HG02610 (cell line): ENCODE results near the gene SSBP3.

Source experiments
- ATAC-seq: cut with Tn5 transposase; IDR thresholded peaks from one replicate; pipeline ENCODE4 v1.9.1; 2021; ENCODE audit warnings: mild to moderate bottlenecking, moderate library complexity; ENCODE audit not compliant: unreplicated experiment

Gene SSBP3

GRCh38 chr1:54335011-54335754 is 71.0 kb downstream of the SSBP3 start:
- no peak for ATAC-seq

- ATAC-seq, result no peak
Observed at GRCh38 chr1:54332781-54333585, 73.2 kb downstream of the SSBP3 start.

- ATAC-seq, result no peak
Observed at GRCh38 chr1:54331843-54332463, 74.2 kb downstream of the SSBP3 start.

DNA sequence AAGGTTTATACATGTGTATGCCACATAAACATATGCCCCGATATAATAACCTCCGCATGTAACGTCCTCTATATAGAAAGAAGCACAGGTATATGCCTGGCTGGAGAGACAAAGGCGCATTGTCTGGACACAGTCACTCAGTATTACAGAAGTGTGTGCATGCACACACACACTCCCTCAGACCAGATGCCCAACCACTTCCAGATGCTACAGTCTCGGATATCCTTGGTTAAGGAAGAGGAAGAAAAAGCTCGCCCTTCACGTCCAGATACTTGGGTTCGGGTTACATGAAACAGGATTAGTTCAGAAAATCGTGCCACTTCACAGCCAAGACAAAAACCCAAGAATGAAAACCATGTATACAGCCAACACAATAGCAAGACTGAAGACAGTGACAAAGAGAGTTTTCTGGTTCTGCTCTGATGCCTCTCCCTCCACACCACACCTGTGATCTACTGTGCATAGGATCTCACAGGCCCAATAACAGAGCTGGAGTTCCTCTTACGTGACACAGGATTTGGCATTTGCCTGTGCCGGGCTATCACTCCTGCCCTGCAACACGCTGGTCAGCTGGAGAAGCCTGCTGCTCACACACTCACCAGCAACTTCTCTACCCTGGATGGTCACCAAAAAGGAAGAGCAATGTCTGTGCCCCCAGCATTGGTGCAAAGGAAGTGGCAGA is 75.0 kb downstream of the SSBP3 start:
- ATAC-seq, result no peak

- no peak for ATAC-seq
Observed at GRCh38 chr1:54329312-54330003, 76.7 kb downstream of the SSBP3 start.

DNA sequence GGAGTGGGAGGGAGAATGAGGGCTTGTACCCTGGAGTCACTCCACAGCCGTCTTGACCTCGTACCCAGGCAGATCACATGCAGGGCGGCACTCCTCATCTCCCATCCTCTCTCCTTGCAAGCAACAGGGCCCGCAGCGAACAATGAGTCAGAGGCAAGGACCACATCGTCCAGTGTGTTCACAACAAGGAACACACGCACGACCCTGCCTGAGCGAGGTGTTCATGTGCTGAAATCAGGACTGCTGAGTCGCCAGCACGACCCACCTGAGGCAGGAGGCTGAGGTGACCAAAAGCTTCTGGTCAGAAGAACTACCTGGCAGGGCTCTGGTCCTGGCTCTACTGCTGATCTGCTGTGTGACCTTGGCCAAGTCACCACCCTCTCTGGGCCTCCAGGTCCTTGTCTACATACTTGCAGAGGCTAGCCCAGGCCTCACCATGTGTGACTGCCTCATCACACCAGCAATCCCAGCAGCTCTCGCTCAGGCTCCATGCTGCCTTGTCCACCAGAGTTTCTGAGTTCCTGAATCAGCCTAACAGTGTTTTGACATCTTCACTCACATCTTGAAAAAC is 78.0 kb downstream of the SSBP3 start:
- no peak for ATAC-seq

GRCh38 chr1:54327386-54328065 is 78.7 kb downstream of the SSBP3 start:
- no peak for ATAC-seq

GRCh38 chr1:54326543-54327385 is 79.4 kb downstream of the SSBP3 start:
- no peak for ATAC-seq

GRCh38 chr1:54325703-54326461 is 80.3 kb downstream of the SSBP3 start:
- no peak for ATAC-seq

DNA sequence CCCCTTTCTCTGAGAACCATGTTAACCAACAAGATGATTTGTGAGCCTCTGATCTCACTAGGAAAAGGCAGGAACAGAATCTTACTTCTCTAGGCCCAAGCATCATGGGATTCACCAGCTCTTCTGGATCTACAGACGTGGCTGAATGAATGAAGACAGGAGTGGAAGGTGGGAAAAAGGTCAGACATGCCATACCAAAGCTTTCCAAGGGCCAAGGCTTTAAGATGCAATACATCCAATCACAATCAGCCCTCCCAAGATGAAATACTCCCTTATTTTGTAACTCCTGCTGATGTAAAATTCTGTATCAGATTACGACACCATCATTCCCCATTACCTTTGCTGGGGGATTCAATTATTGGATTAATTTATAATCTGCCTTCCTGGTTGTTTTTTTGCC is 80.9 kb downstream of the SSBP3 start:
- ATAC-seq, result no peak

- no peak for ATAC-seq
Observed at GRCh38 chr1:54324251-54325140, 81.7 kb downstream of the SSBP3 start.

- no peak for ATAC-seq
Observed at GRCh38 chr1:54323921-54324250, 82.3 kb downstream of the SSBP3 start.

GRCh38 chr1:54323324-54323739 is 82.9 kb downstream of the SSBP3 start:
- no peak for ATAC-seq

- no peak for ATAC-seq
Observed at GRCh38 chr1:54318246-54318814, 87.9 kb downstream of the SSBP3 start.

DNA sequence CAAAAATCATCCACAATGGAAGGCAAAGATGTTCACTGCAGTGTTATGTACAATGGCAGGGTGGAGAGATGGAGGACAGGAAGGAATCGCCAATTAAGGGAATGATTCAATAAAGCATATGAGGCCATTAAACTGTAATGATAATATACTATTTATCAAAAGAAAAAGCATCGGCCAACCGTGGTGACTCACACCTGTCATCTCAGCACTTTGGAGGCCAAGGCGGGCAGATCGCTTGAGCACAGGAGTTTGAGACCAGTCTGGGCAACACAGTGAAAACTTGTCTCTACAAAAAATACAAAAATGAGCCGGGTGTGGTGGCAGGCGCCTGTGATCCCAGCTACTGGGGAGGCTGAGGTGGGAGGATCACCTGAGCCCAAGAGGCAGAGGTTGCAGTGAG is 89.1 kb downstream of the SSBP3 start:
- no peak for ATAC-seq

GRCh38 chr1:54315099-54315498 is 91.1 kb downstream of the SSBP3 start:
- ATAC-seq, result no peak

DNA sequence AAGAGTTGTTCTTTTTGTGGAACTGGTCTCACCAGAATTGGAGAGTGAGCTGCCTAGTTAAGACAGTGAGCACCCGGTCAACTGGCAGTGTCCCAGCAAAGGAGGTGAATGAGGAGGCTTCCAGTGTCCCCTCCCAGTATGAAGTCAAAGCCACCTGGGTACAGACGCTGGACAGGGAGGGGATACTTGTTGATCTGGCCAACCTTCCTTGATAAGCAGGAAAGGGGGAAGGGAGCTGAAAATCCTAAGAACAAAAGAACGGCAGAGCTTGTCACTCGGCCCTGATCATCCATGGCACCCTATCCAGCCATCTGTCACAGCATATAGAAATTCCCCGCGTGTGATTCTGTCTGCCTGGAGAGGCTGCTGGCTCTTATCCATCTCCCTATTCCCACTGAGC is 91.5 kb downstream of the SSBP3 start:
- ATAC-seq, result no peak
